ENCODE measurements around the gene MTERF2.

- no peak for TF ChIP-seq EP300 (IDR thresholded peaks at IDR 0.05)
- no peak for TF ChIP-seq POLR2AphosphoS5 (IDR thresholded peaks at IDR 0.05)
- TF ChIP-seq, protein P1, sequence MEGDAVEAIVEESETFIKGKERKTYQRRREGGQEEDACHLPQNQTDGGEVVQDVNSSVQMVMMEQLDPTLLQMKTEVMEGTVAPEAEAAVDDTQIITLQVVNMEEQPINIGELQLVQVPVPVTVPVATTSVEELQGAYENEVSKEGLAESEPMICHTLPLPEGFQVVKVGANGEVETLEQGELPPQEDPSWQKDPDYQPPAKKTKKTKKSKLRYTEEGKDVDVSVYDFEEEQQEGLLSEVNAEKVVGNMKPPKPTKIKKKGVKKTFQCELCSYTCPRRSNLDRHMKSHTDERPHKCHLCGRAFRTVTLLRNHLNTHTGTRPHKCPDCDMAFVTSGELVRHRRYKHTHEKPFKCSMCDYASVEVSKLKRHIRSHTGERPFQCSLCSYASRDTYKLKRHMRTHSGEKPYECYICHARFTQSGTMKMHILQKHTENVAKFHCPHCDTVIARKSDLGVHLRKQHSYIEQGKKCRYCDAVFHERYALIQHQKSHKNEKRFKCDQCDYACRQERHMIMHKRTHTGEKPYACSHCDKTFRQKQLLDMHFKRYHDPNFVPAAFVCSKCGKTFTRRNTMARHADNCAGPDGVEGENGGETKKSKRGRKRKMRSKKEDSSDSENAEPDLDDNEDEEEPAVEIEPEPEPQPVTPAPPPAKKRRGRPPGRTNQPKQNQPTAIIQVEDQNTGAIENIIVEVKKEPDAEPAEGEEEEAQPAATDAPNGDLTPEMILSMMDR (IDR thresholded peaks at IDR 0.05), result no peak
- TF ChIP-seq POLR2A (IDR thresholded peaks at IDR 0.05; ENCODE audit: low read depth), result no peak
Measured at GRCh38 chr12:106962286-106962685, 24.7 kb downstream of the MTERF2 start.
